Right lobe of liver (tissue), 4 donors: ENCODE measurements around the gene ZDHHC14.

Source experiments
- POLR2A ChIP-seq: fragments of 450-650 bp; IDR thresholded peaks from one replicate; pipeline ENCODE4 v1.6.1; 2017; ENCODE audit warnings: antibody characterized with exemption, mild to moderate bottlenecking
- TF ChIP-seq, protein P1 (sequence below), 4 donors: fragments of 200-600 bp in 3 of 4; fragments of 450-650 bp in 1 of 4; IDR thresholded peaks; one replicate each; pipeline versions ENCODE4 v1.5.1 to v1.8.0; 2016 to 2022; ENCODE audit warnings: antibody characterized with exemption in 4 of 4, mild to moderate bottlenecking in 2 of 4
- donor health status: DM: no; HTN: no; CAD: no.
- donor health status: DM: no; HTN: no; CAD: no.
- donor health status: DM: no; HTN: yes; CAD: no.

DNA sequence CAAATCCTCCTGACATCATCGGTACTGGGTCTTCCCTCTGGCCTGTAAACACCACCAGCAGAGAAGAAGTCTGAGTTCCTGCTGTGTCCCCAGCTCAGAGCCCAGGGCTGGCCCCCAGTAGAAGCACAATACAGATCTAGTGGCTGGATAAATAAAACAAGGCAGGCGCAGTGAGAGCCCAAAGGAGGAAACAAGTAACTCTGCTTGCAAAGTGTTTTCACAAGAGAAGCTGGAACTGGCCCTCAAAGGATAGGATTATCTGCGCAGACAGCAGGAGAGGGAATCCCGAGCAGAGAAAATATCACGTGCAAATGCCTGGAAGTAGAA lies 205.1 kb downstream of the ZDHHC14 start:
- TF ChIP-seq, protein P1, sequence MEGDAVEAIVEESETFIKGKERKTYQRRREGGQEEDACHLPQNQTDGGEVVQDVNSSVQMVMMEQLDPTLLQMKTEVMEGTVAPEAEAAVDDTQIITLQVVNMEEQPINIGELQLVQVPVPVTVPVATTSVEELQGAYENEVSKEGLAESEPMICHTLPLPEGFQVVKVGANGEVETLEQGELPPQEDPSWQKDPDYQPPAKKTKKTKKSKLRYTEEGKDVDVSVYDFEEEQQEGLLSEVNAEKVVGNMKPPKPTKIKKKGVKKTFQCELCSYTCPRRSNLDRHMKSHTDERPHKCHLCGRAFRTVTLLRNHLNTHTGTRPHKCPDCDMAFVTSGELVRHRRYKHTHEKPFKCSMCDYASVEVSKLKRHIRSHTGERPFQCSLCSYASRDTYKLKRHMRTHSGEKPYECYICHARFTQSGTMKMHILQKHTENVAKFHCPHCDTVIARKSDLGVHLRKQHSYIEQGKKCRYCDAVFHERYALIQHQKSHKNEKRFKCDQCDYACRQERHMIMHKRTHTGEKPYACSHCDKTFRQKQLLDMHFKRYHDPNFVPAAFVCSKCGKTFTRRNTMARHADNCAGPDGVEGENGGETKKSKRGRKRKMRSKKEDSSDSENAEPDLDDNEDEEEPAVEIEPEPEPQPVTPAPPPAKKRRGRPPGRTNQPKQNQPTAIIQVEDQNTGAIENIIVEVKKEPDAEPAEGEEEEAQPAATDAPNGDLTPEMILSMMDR (IDR thresholded peaks at IDR 0.05): no peak
- TF ChIP-seq POLR2A: no peak
